HepG2 (cell line): ENCODE results near the gene PAX7. TPM values are rescaled to one million over a fixed set of nuclear protein-coding genes. Genes with fewer than 3 reads are reported as not detected.

Source experiments
- ATAC-seq: fragments of 200-7000 bp; cut with Tn5 transposase; 3 replicates; pipeline ENCODE4 v1.9.1; 2020; ENCODE audit warnings: mild to moderate bottlenecking, moderate library complexity
- BruUV-seq: library from RNA; stranded (reverse); fragments of 400-500 nt; replicated peaks from 2 replicates; lab custom pipeline; 2021; lab: Mats Ljungman, UMichigan
- CTCF ChIA-PET: fragments of 300-600 bp; formaldehyde crosslinking; extraction: SDS; loops from one replicate; lab custom pipeline; 2021; ENCODE audit warnings: low total read pairs, inconsistent platforms, low intra/inter-chr PET ratio; lab: Yijun Ruan, JAX
- POLR2A ChIA-PET: fragments of 350-600 bp; sonication (Branson Sonifier 250); formaldehyde crosslinking; loops from one replicate; lab custom pipeline; 2020; ENCODE audit warnings: antibody characterized with exemption, inconsistent platforms; lab: Yijun Ruan, JAX
- DNase-seq: peaks from one replicate; pipeline ENCODE4 v3.0.0-alpha.2; 2015; ENCODE audit warnings: low spot score
- FAIRE-seq: peaks from 3 replicates; lab custom pipeline; 2011; peaks lifted over from hg19 to GRCh38; lab: Jason Lieb, UNC
- H2AFZ ChIP-seq: one replicate; pipeline ENCODE4 v1.6.1; 2011; ENCODE audit warnings: low read length, inconsistent platforms
- H3K27ac ChIP-seq: fragments of 300-600 bp; 3 replicates; pipeline ENCODE4 v1.8.0; 2011; ENCODE audit warnings: mixed run types, mild to moderate bottlenecking, mixed read lengths, low read length, inconsistent platforms; ENCODE audit not compliant: insufficient read depth; ENCODE audit errors: extremely low read length
- H3K27me3 ChIP-seq, 2 experiments: fragments of 200-600 bp in 1 of 2; 2 replicates in 1 of 2; 3 replicates in 1 of 2; pipeline versions ENCODE4 v1.6.0 to v1.8.0; 2011; ENCODE audit warnings: low read length in 2 of 2, mild to moderate bottlenecking in 2 of 2, moderate library complexity in 2 of 2, inconsistent platforms in 1 of 2; ENCODE audit not compliant: insufficient read depth in 2 of 2, control insufficient read depth in 1 of 2
- H3K36me3 ChIP-seq, 2 experiments: fragments of 200-600 bp in 1 of 2; replicated peaks in 1 of 2; 2 replicates in 1 of 2; 3 replicates in 1 of 2; pipeline versions ENCODE4 v1.5.1 to v1.8.0; 2011; ENCODE audit warnings: low read length in 2 of 2, inconsistent platforms in 1 of 2; ENCODE audit not compliant: insufficient read depth in 2 of 2, control insufficient read depth in 1 of 2
- H3K4me1 ChIP-seq: 2 replicates; pipeline ENCODE4 v1.5.1; 2012; ENCODE audit warnings: low read length, inconsistent platforms; ENCODE audit not compliant: insufficient read depth
- H3K4me2 ChIP-seq: 2 replicates; pipeline ENCODE4 v1.6.0; 2011; ENCODE audit warnings: low read depth, low read length, inconsistent platforms
- H3K4me3 ChIP-seq, 3 experiments: fragments of 200-600 bp in 1 of 3; sonication (generic), shearing (Covaris generic) in 1 of 3; replicated peaks in 1 of 3; 2 replicates each; pipeline ENCODE4 v1.5.1; 2011 to 2016; ENCODE audit warnings: low read length in 3 of 3, inconsistent platforms in 2 of 3, low read depth in 2 of 3, mild to moderate bottlenecking in 2 of 3, control low read depth in 1 of 3, mixed read lengths in 1 of 3; ENCODE audit not compliant: insufficient read depth in 1 of 3
- H3K79me2 ChIP-seq: one replicate; pipeline ENCODE4 v1.6.1; 2011; ENCODE audit warnings: low read length, inconsistent platforms; ENCODE audit not compliant: insufficient read depth
- H3K9ac ChIP-seq: 2 replicates; pipeline ENCODE4 v1.6.0; 2011; ENCODE audit warnings: mild to moderate bottlenecking, low read depth, low read length, inconsistent platforms; ENCODE audit not compliant: insufficient read depth
- H3K9me3 ChIP-seq: 2 replicates; pipeline ENCODE4 v1.5.1; 2012; ENCODE audit warnings: mild to moderate bottlenecking, low read length
- H4K20me1 ChIP-seq: 2 replicates; pipeline ENCODE4 v1.6.0; 2011; ENCODE audit warnings: inconsistent platforms, mild to moderate bottlenecking, low read length, moderate library complexity; ENCODE audit not compliant: insufficient read depth
- ADNP ChIP-seq: sonication (generic); formaldehyde crosslinking; IDR thresholded peaks from 2 replicates; pipeline ENCODE4 v1.4.0; 2020; ENCODE audit warnings: missing genetic modification reagents
- CCDC6 ChIP-seq: sonication (generic); formaldehyde crosslinking; IDR thresholded peaks from 2 replicates; pipeline ENCODE4 v1.8.1; 2022; ENCODE audit warnings: mild to moderate bottlenecking, missing genetic modification reagents, moderate library complexity
- HNF1B ChIP-seq: sonication (generic); formaldehyde crosslinking; IDR thresholded peaks from 2 replicates; pipeline ENCODE4 v1.5.1; 2020; ENCODE audit warnings: mild to moderate bottlenecking, moderate library complexity, missing genetic modification reagents
- KAT2B ChIP-seq: fragments of 150-350 bp; IDR thresholded peaks from 2 replicates; pipeline ENCODE4 v1.6.1; 2014; ENCODE audit warnings: low read depth, low read length, borderline replicate concordance
- KDM2A ChIP-seq: sonication (generic); formaldehyde crosslinking; IDR thresholded peaks from 2 replicates; pipeline ENCODE4 v1.4.0; 2020; ENCODE audit warnings: low read depth, missing genetic modification reagents, borderline replicate concordance
- LRRFIP1 ChIP-seq: sonication (generic); formaldehyde crosslinking; conservative IDR thresholded peaks from 2 replicates; pipeline ENCODE4 v1.4.0; 2020; ENCODE audit warnings: missing genetic modification reagents
- RORA ChIP-seq: sonication (generic); formaldehyde crosslinking; IDR thresholded peaks from 2 replicates; pipeline ENCODE4 v1.5.0; 2020; ENCODE audit warnings: mild to moderate bottlenecking, missing genetic modification reagents, moderate library complexity
- SALL1 ChIP-seq: sonication (generic); formaldehyde crosslinking; IDR thresholded peaks from 2 replicates; pipeline ENCODE4 v1.8.0; 2022; ENCODE audit warnings: mild to moderate bottlenecking, missing genetic modification reagents
- SIX1 ChIP-seq: sonication (generic); formaldehyde crosslinking; IDR thresholded peaks from 2 replicates; pipeline ENCODE4 v1.4.0; 2020; ENCODE audit warnings: missing genetic modification reagents, borderline replicate concordance
- SOX5 ChIP-seq: IDR thresholded peaks from 2 replicates; pipeline ENCODE4 v1.6.1; 2016; ENCODE audit warnings: borderline replicate concordance
- ZFP1 ChIP-seq: IDR thresholded peaks from 2 replicates; pipeline ENCODE4 v1.6.1; 2016
- ZFP82 ChIP-seq: sonication (generic); formaldehyde crosslinking; IDR thresholded peaks from 2 replicates; pipeline ENCODE4 v1.5.1; 2020; ENCODE audit warnings: mild to moderate bottlenecking, missing genetic modification reagents, borderline replicate concordance
- ZNF121 ChIP-seq: sonication (generic); formaldehyde crosslinking; IDR thresholded peaks from 2 replicates; pipeline ENCODE4 v1.5.0; 2020; ENCODE audit warnings: mild to moderate bottlenecking, missing genetic modification reagents
- ZNF280D ChIP-seq: sonication (generic); formaldehyde crosslinking; IDR thresholded peaks from 2 replicates; pipeline ENCODE4 v1.5.1; 2020; ENCODE audit warnings: mild to moderate bottlenecking, missing genetic modification reagents
- ZNF430 ChIP-seq: sonication (generic); formaldehyde crosslinking; IDR thresholded peaks from 2 replicates; pipeline ENCODE4 v1.9.0; 2021; ENCODE audit warnings: mild to moderate bottlenecking, missing genetic modification reagents
- ZNF460 ChIP-seq: sonication (generic); formaldehyde crosslinking; IDR thresholded peaks from 2 replicates; pipeline ENCODE4 v1.5.1; 2020; ENCODE audit warnings: missing genetic modification reagents, mild to moderate bottlenecking, borderline replicate concordance
- ZNF572 ChIP-seq: sonication (generic); formaldehyde crosslinking; IDR thresholded peaks from 2 replicates; pipeline ENCODE4 v1.5.1; 2020; ENCODE audit warnings: mild to moderate bottlenecking, missing genetic modification reagents
- in situ Hi-C: cut with HindIII; loops from 2 replicates; pipeline ENCODE4 v1.10.0; 2017; ENCODE audit warnings: low pct_unique_long_range_greater_than_20kb; ENCODE audit not compliant: extremely low pct_ligation_motif_present
- intact Hi-C: fragments of 100-400 bp; cut with micrococcal nuclease; formaldehyde crosslinking; loops from one replicate; pipeline ENCODE4 v1.10.0; 2022; ENCODE audit not compliant: unreplicated experiment
- polyA plus RNA-seq, 8 experiments: library from polyadenylated mRNA; depleted of rRNA in 3 of 8; stranded (reverse) in 7 of 8; unstranded in 1 of 8; fragments of >200 nt; fragmentation: Illumina TruSeq in 4 of 8; extraction: Trizol in 4 of 8; gene quantifications; 2 replicates each; pipeline versions ENCODE4 v1.2.1 to v1.2.3, GENCODE V29; 2011 to 2016; ENCODE audit warnings: low read depth in 4 of 8, missing spikeins in 1 of 8, mixed read lengths in 1 of 8; ENCODE audit not compliant: insufficient read depth in 1 of 8
- total RNA-seq, 5 experiments: library from RNA; depleted of rRNA; stranded (reverse); fragments of >200 nt; fragmentation: Illumina TruSeq; extraction: Trizol; gene quantifications; 2 replicates each; pipeline ENCODE4 v1.2.3, GENCODE V29; 2016; ENCODE audit warnings: low read depth in 1 of 5

The PAX7 gene
- total and polyA plus RNA-seq, 2 of the 13 experiments (the other 11 are each of a cell fraction or from before 2014, with no cell fraction given): not detected

GRCh38 chr1:18778437-18778836 is 147.8 kb downstream of the PAX7 start (continued):
- TF ChIP-seq ZNF280D (CRISPR knock-in tag): no peak
- TF ChIP-seq ZNF572: no peak
- TF ChIP-seq KAT2B: no peak
- no peak for TF ChIP-seq ZFP1 (CRISPR knock-in tag)
- no peak for TF ChIP-seq ZFP82
- TF ChIP-seq ADNP (CRISPR knock-in tag): no peak
- TF ChIP-seq RORA (CRISPR knock-in tag): no peak
- TF ChIP-seq, all 625 proteins: peak for 0

- in situ Hi-C loops (no loop called here), intact Hi-C loops (no loop called here)
- FAIRE-seq (no peak), DNase-seq (no peak), ATAC-seq (no peak)
- ChIA-PET POLR2A (no interaction called here), CTCF (no interaction called here)
- Histone ChIP-seq H3K4me1 (no peaks in the 10 kb centered on the region), H3K27me3 (peaks cover 5 to 53% of the 10 kb centered on the region in 2 experiments; a peak in 4 of 5 replicates), H3K36me3 (no peaks in the 10 kb centered on the region), H3K4me2 (no peak overlapping the region), H3K9ac (no peak overlapping the region), H3K9me3 (no peaks in the 10 kb centered on the region), H3K4me3 (no peak overlapping the region), H2AFZ (no peak overlapping the region), H3K79me2 (no peaks in the 10 kb centered on the region), H3K27ac (no peak overlapping the region), H4K20me1 (no peaks in the 10 kb centered on the region)
- no TSS peak for BruUV-seq
- TF ChIP-seq SOX5 (CRISPR knock-in tag): no peak
- TF ChIP-seq SALL1 (CRISPR knock-in tag): no peak
- no peak for TF ChIP-seq ZNF430 (CRISPR knock-in tag)
- no peak for TF ChIP-seq LRRFIP1 (CRISPR knock-in tag)
- TF ChIP-seq ZNF460 (CRISPR knock-in tag): no peak
- no peak for TF ChIP-seq KDM2A (CRISPR knock-in tag)
- TF ChIP-seq SIX1 (CRISPR knock-in tag): no peak
- TF ChIP-seq CCDC6 (CRISPR knock-in tag): no peak
- no peak for TF ChIP-seq HNF1B (CRISPR knock-in tag)
- TF ChIP-seq ZNF121: no peak
These were observed 150.4 kb downstream of the PAX7 start for GRCh38 chr1:18781031-18781430.
